IMR-90 (cell line): ENCODE data around the gene SLC25A26.

Experiments
- CHD1 ChIP-seq: IDR thresholded peaks from 2 replicates; pipeline ENCODE4 v1.6.1; 2012; ENCODE audit warnings: low read depth, low read length, improper control_type of control experiment
- FOS ChIP-seq: fragments of 150-350 bp; IDR thresholded peaks from 2 replicates; pipeline ENCODE4 v1.6.1; 2016; ENCODE audit warnings: low read depth, low read length
- MAFK ChIP-seq: IDR thresholded peaks from 2 replicates; pipeline ENCODE4 v1.6.1; 2012; ENCODE audit warnings: low read depth, low read length, improper control_type of control experiment
- MXI1 ChIP-seq: IDR thresholded peaks from 2 replicates; pipeline ENCODE4 v1.6.1; 2012; ENCODE audit warnings: low read depth, mild to moderate bottlenecking, low read length, moderate library complexity, borderline replicate concordance
- POLR2A ChIP-seq: IDR thresholded peaks from 2 replicates; pipeline ENCODE4 v1.6.1; 2012; ENCODE audit warnings: mild to moderate bottlenecking, low read depth, low read length
- RCOR1 ChIP-seq: IDR thresholded peaks from 2 replicates; pipeline ENCODE4 v1.6.1; 2012; ENCODE audit warnings: mild to moderate bottlenecking, low read length, improper control_type of control experiment; ENCODE audit not compliant: insufficient replicate concordance
- SMC3 ChIP-seq: fragments of 150-350 bp; IDR thresholded peaks from 2 replicates; pipeline ENCODE4 v1.6.1; 2016; ENCODE audit warnings: low read depth, mild to moderate bottlenecking, antibody characterized with exemption, low read length, moderate library complexity
- TF ChIP-seq, protein P1 (sequence below): conservative IDR thresholded peaks from 2 replicates; pipeline ENCODE4 v1.5.1; 2012; ENCODE audit warnings: mild to moderate bottlenecking, low read depth, low read length, improper control_type of control experiment
- TF ChIP-seq, protein P2 (sequence below): fragments of 150-350 bp; IDR thresholded peaks from 2 replicates; pipeline ENCODE4 v1.6.1; 2017; ENCODE audit warnings: mild to moderate bottlenecking, antibody characterized with exemption, low read length, low read depth

DNA sequence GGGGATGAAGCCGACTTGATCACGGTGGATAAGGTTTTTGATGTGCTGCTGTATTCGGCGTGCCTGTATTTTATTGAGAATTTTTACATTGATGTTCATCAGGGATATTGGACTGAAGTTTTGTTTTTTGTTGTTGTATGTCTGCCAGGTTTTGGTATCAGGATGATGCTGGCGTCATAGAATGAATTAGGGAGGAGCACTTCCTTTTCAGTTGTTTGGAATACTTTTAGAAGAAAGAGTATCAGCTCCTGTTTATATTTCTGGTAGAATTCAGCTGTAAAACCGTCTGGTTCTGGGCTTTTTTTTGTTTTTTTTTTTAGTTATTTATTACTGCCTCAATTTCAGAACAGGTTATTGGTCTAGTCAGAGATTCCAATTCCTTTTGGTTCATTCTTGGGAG lies 93.7 kb downstream of the SLC25A26 start:
- TF ChIP-seq, protein P1, sequence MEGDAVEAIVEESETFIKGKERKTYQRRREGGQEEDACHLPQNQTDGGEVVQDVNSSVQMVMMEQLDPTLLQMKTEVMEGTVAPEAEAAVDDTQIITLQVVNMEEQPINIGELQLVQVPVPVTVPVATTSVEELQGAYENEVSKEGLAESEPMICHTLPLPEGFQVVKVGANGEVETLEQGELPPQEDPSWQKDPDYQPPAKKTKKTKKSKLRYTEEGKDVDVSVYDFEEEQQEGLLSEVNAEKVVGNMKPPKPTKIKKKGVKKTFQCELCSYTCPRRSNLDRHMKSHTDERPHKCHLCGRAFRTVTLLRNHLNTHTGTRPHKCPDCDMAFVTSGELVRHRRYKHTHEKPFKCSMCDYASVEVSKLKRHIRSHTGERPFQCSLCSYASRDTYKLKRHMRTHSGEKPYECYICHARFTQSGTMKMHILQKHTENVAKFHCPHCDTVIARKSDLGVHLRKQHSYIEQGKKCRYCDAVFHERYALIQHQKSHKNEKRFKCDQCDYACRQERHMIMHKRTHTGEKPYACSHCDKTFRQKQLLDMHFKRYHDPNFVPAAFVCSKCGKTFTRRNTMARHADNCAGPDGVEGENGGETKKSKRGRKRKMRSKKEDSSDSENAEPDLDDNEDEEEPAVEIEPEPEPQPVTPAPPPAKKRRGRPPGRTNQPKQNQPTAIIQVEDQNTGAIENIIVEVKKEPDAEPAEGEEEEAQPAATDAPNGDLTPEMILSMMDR = no peak
- TF ChIP-seq SMC3 (no peak), POLR2A (no peak), MAFK (no peak), MXI1 (no peak), FOS (no peak), CHD1 (no peak), RCOR1 (no peak)
- TF ChIP-seq, protein P2, sequence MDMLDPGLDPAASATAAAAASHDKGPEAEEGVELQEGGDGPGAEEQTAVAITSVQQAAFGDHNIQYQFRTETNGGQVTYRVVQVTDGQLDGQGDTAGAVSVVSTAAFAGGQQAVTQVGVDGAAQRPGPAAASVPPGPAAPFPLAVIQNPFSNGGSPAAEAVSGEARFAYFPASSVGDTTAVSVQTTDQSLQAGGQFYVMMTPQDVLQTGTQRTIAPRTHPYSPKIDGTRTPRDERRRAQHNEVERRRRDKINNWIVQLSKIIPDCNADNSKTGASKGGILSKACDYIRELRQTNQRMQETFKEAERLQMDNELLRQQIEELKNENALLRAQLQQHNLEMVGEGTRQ = no peak
